Activated T-cell treated with anti-CD3 and anti-CD28 coated beads, Interleukin-2, amount 50 U/mL, for 24 hours (primary cell): Measurements from ENCODE around the gene TBKBP1.

ENCODE experiments used
- DNase-seq: peaks from one replicate; pipeline ENCODE4 v3.0.0-alpha.2; 2020
- H3K27ac Mint-ChIP-seq: 2 replicates; pipeline ENCODE4 v1.8.0; 2020; ENCODE audit warnings: mild to moderate bottlenecking, mixed read lengths
- H3K27me3 Mint-ChIP-seq: 2 replicates; pipeline ENCODE4 v1.8.0; 2020; ENCODE audit warnings: mixed read lengths
- H3K36me3 Mint-ChIP-seq: 2 replicates; pipeline ENCODE4 v1.8.0; 2020; ENCODE audit warnings: low read depth, mixed read lengths
- H3K4me1 Mint-ChIP-seq: 2 replicates; pipeline ENCODE4 v1.8.0; 2020; ENCODE audit warnings: low read depth, mixed read lengths
- H3K4me3 Mint-ChIP-seq: 2 replicates; pipeline ENCODE4 v1.8.0; 2020; ENCODE audit warnings: mild to moderate bottlenecking, moderate library complexity, mixed read lengths
- H3K9me3 Mint-ChIP-seq: 2 replicates; pipeline ENCODE4 v1.8.0; 2020; ENCODE audit warnings: mixed read lengths

The TBKBP1 gene, protein sequence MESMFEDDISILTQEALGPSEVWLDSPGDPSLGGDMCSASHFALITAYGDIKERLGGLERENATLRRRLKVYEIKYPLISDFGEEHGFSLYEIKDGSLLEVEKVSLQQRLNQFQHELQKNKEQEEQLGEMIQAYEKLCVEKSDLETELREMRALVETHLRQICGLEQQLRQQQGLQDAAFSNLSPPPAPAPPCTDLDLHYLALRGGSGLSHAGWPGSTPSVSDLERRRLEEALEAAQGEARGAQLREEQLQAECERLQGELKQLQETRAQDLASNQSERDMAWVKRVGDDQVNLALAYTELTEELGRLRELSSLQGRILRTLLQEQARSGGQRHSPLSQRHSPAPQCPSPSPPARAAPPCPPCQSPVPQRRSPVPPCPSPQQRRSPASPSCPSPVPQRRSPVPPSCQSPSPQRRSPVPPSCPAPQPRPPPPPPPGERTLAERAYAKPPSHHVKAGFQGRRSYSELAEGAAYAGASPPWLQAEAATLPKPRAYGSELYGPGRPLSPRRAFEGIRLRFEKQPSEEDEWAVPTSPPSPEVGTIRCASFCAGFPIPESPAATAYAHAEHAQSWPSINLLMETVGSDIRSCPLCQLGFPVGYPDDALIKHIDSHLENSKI

DNA sequence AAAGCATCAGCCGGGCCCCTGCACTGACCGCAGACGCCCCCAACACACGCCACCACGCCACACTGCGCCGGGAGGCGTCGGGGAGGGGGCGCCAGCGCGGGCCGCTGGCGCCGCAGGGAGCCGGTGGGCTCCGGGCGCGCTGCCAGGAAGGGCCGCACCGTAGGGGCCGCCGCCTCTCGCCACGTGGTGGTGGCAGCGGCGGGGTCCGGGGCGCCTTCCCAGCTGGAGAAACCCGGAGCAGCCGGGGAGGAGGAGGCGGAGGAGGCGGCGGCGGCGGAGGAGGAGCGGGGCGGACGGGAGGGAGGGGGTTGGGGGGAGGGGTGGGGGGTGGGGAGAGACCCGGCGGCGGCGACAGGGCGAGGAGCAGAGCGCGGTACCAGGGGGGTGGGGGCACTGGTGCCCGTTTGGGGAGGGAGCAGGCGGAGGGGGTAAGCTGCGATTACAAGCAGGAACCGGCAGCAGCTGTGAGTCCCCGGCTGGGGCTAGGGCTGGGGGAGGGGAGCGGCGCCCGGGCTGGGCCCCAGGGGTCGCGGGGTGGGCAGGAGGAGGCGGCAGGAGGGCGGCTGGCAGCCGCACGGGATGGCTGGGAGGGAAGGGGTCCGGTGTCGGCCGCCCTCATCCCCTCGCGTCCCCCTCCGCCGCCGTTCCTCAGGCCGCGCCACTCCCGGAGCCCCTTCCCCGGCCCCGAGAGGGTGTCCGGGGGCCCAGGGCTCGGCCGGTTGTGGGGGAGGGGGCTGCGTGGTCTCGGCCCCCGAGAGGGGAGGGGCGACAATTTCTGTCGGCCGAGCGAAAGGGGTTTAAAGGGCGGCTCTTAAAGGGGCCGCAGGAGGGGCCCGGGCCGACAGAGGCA, at the start of gene TBKBP1:
TBKBP1 (plus strand) TSS at position 431 of the 850 bp plus-strand sequence. CDS start 1,952 bp downstream, outside the sequence.
- peak; percentile 80 for DNase-seq
- Mint-ChIP-seq H3K36me3 (peaks cover 32% of the 10 kb centered on the region), H3K27ac (peak within 1 kb of the TSS; percentile 92), H3K9me3 (no peaks in the 10 kb centered on the region), H3K4me3 (peak within 1 kb of the TSS; percentile 82), H3K4me1 (peaks cover 64% of the 10 kb centered on the region), H3K27me3 (no peaks in the 10 kb centered on the region)

- H3K9me3 Mint-ChIP-seq: no peaks in the 10 kb centered on the region
- H3K27ac Mint-ChIP-seq: no peak overlapping the region
- H3K4me1 Mint-ChIP-seq: peaks cover 21% of the 10 kb centered on the region
- no peaks in the 10 kb centered on the region for H3K27me3 Mint-ChIP-seq
- H3K4me3 Mint-ChIP-seq: no peak overlapping the region
- H3K36me3 Mint-ChIP-seq: peaks cover 9% of the 10 kb centered on the region
- no peak for DNase-seq
These were observed 49.6 kb upstream of the TBKBP1 start for GRCh38 chr17:47644324-47644723.

DNA sequence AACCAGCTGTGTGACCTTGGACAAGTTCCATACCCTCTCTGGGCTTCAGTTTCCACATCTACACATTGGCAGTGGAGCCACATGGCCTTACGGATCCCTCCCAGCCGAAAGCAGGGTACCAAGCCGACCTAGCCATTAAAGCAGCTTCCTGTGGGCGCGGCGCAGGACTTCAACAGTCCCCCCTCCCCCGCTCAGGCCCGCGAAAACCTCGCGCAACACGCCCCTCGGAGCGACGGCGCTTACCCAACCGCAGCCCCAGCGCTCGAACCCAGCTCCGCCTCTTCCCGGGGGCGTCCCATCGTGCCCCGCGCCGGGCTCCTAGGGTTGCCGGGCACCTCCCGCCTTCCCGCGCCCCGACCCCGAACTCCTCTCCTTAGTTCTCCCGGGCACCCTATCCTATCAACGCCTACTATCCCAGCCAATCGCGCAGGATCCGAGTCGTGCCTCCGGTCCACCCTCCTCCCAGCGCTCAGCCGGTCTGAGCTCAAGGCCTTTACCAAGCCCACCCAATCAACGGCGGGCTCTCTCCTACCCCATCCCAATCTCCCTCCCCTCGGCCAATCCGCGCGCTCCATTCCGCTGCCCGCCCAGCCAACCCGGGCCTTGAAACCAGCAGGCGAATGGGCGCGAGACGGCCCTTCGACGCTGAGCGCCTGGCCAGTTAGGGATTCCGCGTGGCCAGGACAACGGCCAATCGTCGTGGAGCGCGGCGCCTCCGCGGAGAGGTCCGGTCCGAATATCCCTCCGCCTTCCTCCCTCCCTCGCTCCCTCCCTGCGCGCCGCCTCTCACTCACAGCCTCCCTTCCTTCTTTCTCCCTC, 44.6 kb upstream of the TBKBP1 start, which contains the start of gene KPNB1:
KPNB1 (plus strand) TSS at position 767 of the 819 bp plus-strand sequence. CDS start 326 bp downstream, outside the sequence.
- Mint-ChIP-seq H3K27me3 (no peaks in the 10 kb centered on the region), H3K4me1 (peaks cover 48% of the 10 kb centered on the region), H3K27ac (peak within 1 kb of the TSS; percentile 98), H3K36me3 (peaks cover 46% of the 10 kb centered on the region), H3K9me3 (no peaks in the 10 kb centered on the region), H3K4me3 (peak within 1 kb of the TSS; percentile 91)
- peak; percentile 97 for DNase-seq

GRCh38 chr17:47649972-47650524, 43.9 kb upstream of the TBKBP1 start:
- no peak for DNase-seq
- peaks cover 53% of the 10 kb centered on the region for H3K36me3 Mint-ChIP-seq
- peaks cover 55% of the 10 kb centered on the region for H3K4me1 Mint-ChIP-seq

GRCh38 chr17:47650525-47651522, 43.1 kb upstream of the TBKBP1 start:
- H3K36me3 Mint-ChIP-seq: peaks cover 61% of the 10 kb centered on the region
- H3K27ac Mint-ChIP-seq: peak overlapping the region; percentile 98
- H3K4me1 Mint-ChIP-seq: peaks cover 62% of the 10 kb centered on the region
- no peaks in the 10 kb centered on the region for H3K27me3 Mint-ChIP-seq
- DNase-seq: peak; percentile 95
- H3K9me3 Mint-ChIP-seq: no peaks in the 10 kb centered on the region
- H3K4me3 Mint-ChIP-seq: peak overlapping the region; percentile 91

More at GRCh38 chr17:47649972-47650524, 43.9 kb upstream of the TBKBP1 start:
- H3K27me3 Mint-ChIP-seq: no peaks in the 10 kb centered on the region
- peak overlapping the region; percentile 98 for H3K27ac Mint-ChIP-seq
- peak overlapping the region; percentile 91 for H3K4me3 Mint-ChIP-seq
- H3K9me3 Mint-ChIP-seq: no peaks in the 10 kb centered on the region

DNA sequence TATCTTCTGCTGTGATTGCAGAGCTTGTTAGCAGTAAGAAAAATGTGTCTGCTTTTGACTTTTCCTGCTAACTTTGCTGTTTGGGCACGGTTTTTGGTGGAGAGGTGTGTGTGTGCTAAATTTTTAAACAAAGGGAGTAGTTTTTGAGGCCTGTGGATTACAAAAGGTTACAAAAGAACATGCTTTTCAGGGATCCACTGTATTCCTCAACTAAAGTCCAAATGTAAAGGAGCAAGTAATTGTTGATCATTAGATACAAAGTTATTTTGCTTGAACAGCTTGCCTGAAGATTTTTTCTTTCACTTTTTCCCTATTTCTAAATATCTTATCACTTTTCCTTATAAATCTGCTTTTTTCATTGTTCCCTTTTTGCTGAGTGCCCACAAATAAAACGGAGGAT, 42.3 kb upstream of the TBKBP1 start:
- Mint-ChIP-seq H3K27ac (peak overlapping the region; percentile 98), H3K36me3 (peaks cover 70% of the 10 kb centered on the region), H3K4me3 (peak overlapping the region; percentile 91), H3K27me3 (no peaks in the 10 kb centered on the region), H3K9me3 (no peaks in the 10 kb centered on the region), H3K4me1 (peaks cover 67% of the 10 kb centered on the region)
- no peak for DNase-seq

- H3K27me3 Mint-ChIP-seq: no peaks in the 10 kb centered on the region
- H3K4me1 Mint-ChIP-seq: peaks cover 72% of the 10 kb centered on the region
- H3K9me3 Mint-ChIP-seq: no peaks in the 10 kb centered on the region
- peak overlapping the region; percentile 98 for H3K27ac Mint-ChIP-seq
- H3K4me3 Mint-ChIP-seq: peak overlapping the region; percentile 91
- no peak for DNase-seq
- peaks cover 76% of the 10 kb centered on the region for H3K36me3 Mint-ChIP-seq
These were observed 41.4 kb upstream of the TBKBP1 start for GRCh38 chr17:47652570-47652969.

DNA sequence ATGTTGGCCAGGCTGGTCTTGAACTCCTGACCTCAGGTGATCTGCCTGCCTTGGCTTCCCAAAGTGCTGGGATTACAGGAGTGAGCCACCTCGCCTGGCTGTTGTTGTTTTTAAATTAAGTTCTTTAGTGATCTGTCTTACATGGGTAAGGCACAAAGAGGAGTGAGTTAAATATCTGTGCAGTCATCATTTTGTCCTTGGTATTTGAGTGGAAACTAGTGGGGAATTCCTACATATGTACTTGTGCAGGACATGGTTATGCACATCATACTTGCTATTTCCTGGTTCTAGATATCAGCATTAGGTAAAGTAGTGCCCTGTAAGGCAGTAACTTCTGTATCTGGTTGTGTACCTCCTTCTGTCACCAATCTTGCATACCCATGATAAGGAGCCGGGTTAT, 40.5 kb upstream of the TBKBP1 start:
- peak overlapping the region; percentile 91 for H3K4me3 Mint-ChIP-seq
- H3K9me3 Mint-ChIP-seq: no peaks in the 10 kb centered on the region
- DNase-seq: no peak
- peak overlapping the region; percentile 91 for H3K27ac Mint-ChIP-seq
- peaks cover 72% of the 10 kb centered on the region for H3K4me1 Mint-ChIP-seq
- H3K36me3 Mint-ChIP-seq: peaks cover 82% of the 10 kb centered on the region
- no peaks in the 10 kb centered on the region for H3K27me3 Mint-ChIP-seq

DNA sequence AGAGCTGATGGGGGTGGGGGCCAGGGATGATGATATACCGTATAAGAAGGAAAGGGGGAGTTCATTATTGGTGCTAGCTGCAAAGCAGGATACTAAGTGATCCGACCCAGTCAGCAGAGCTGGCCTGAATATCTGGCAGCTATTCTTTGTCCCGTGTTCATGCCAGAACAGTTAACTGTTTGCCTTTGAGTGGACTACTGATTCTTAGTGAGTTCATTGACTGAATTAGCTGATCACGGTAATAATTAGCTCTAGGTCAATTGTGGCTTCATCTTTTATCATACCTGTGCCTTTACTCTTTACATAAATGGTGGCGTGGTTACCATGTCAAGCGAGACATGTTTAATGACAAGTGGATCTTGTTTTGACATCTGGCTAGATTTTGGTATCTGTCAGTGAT, 39.0 kb upstream of the TBKBP1 start:
- H3K36me3 Mint-ChIP-seq: peaks cover 88% of the 10 kb centered on the region
- H3K27me3 Mint-ChIP-seq: no peaks in the 10 kb centered on the region
- DNase-seq: no peak
- peaks cover 76% of the 10 kb centered on the region for H3K4me1 Mint-ChIP-seq
- peak overlapping the region; percentile 84 for H3K27ac Mint-ChIP-seq
- H3K4me3 Mint-ChIP-seq: peak overlapping the region; percentile 91
- no peaks in the 10 kb centered on the region for H3K9me3 Mint-ChIP-seq

GRCh38 chr17:47660064-47660492, 33.9 kb upstream of the TBKBP1 start:
- peak overlapping the region; percentile 51 for H3K4me3 Mint-ChIP-seq
- peaks cover 94% of the 10 kb centered on the region for H3K36me3 Mint-ChIP-seq
- no peak for DNase-seq
- H3K27ac Mint-ChIP-seq: peak overlapping the region; percentile 90
- no peaks in the 10 kb centered on the region for H3K27me3 Mint-ChIP-seq
- H3K9me3 Mint-ChIP-seq: no peaks in the 10 kb centered on the region
- peaks cover 74% of the 10 kb centered on the region for H3K4me1 Mint-ChIP-seq

- H3K9me3 Mint-ChIP-seq: no peaks in the 10 kb centered on the region
- H3K4me3 Mint-ChIP-seq: no peak overlapping the region
- peaks cover 92% of the 10 kb centered on the region for H3K36me3 Mint-ChIP-seq
- DNase-seq: peak; percentile 61
- peak overlapping the region; percentile 89 for H3K27ac Mint-ChIP-seq
- no peaks in the 10 kb centered on the region for H3K27me3 Mint-ChIP-seq
- H3K4me1 Mint-ChIP-seq: peaks cover 52% of the 10 kb centered on the region
These were observed 29.9 kb upstream of the TBKBP1 start for GRCh38 chr17:47663912-47664623.

DNA sequence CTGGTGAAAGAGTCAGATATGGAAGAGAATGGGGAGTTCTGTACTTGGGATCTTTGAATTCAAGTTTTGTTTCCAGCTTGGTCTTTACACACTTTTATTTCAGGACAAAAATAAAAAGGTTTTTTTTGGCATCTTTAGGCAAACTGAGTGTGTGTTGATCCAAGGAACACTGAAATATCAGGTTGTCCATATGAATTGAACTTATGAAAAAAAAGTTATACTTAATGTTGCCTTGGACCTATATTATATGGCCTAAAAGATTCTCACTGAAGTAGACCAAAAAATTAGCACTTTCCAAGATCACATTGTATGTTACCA, 29.4 kb upstream of the TBKBP1 start:
- Mint-ChIP-seq H3K9me3 (no peaks in the 10 kb centered on the region), H3K36me3 (peaks cover 95% of the 10 kb centered on the region), H3K4me1 (peaks cover 52% of the 10 kb centered on the region), H3K27me3 (no peaks in the 10 kb centered on the region), H3K4me3 (no peak overlapping the region), H3K27ac (peak overlapping the region; percentile 89)
- no peak for DNase-seq
